LHCN-M2 (cell line): Measurements from ENCODE around the gene KRTAP20-4. TPM values are rescaled to one million over a fixed set of nuclear protein-coding genes. Genes with fewer than 3 reads are reported as not detected.

ENCODE experiments used
- DNase-seq: peaks from one replicate; pipeline ENCODE4 v3.0.0-alpha.2; 2012; ENCODE audit warnings: low read depth
- polyA plus RNA-seq: library from polyadenylated mRNA; unstranded; fragments of >200 nt; gene quantifications from one replicate; pipeline ENCODE4 v1.2.1, GENCODE V29; 2012; ENCODE audit warnings: missing spikeins
- total RNA-seq: library from RNA; depleted of rRNA; stranded (reverse); fragments of >200 nt; gene quantifications from 2 replicates; pipeline ENCODE4 v1.2.3, GENCODE V29; 2014; rRNA removed

Gene KRTAP20-4
- not detected in 2 replicates for total RNA-seq
- not detected for polyA plus RNA-seq

GRCh38 chr21:30620522-30620921, at the start of gene KRTAP20-4:
KRTAP20-4 (plus strand) TSS chr21:30620627.
- no peak for DNase-seq

- DNase-seq, result no peak
These were observed 42.7 kb upstream of the KRTAP20-4 start for GRCh38 chr21:30577766-30578165.

GRCh38 chr21:30579346-30579745, 41.1 kb upstream of the KRTAP20-4 start:
- no peak for DNase-seq

- no peak for DNase-seq
These were observed 40.3 kb upstream of the KRTAP20-4 start for GRCh38 chr21:30580132-30580531.

- no peak for DNase-seq
These were observed 37.6 kb upstream of the KRTAP20-4 start for GRCh38 chr21:30582870-30583269.

- no peak for DNase-seq
These were observed 30.1 kb upstream of the KRTAP20-4 start, which contains the start of gene KRTAP22-2 for GRCh38 chr21:30590297-30590696. KRTAP22-2 (minus strand) TSS chr21:30590397.

GRCh38 chr21:30592140-30592539, 28.3 kb upstream of the KRTAP20-4 start, which contains the start of gene KRTAP6-3:
KRTAP6-3 (plus strand) TSS chr21:30592440; CDS start chr21:30592446, 6 bp downstream.
- DNase-seq, result no peak

- DNase-seq, result no peak
These were observed 21.6 kb upstream of the KRTAP20-4 start, which contains the start of gene KRTAP6-2 for GRCh38 chr21:30598802-30599201. KRTAP6-2 (minus strand) TSS chr21:30598902; CDS start chr21:30598874, 28 bp downstream.

- DNase-seq, result no peak
These were observed 19.6 kb upstream of the KRTAP20-4 start, which contains the start of gene KRTAP22-1 for GRCh38 chr21:30600787-30601186. KRTAP22-1 (plus strand) TSS chr21:30601087.

GRCh38 chr21:30605968-30606367, 14.5 kb upstream of the KRTAP20-4 start:
- DNase-seq, result no peak

- DNase-seq, result no peak
These were observed 8.3 kb upstream of the KRTAP20-4 start for GRCh38 chr21:30612132-30612531.

- no peak for DNase-seq
These were observed 6.6 kb upstream of the KRTAP20-4 start, which contains the start of gene KRTAP6-1 for GRCh38 chr21:30613836-30614235. KRTAP6-1 (minus strand) TSS chr21:30613930; CDS start chr21:30613904, 26 bp downstream.

GRCh38 chr21:30615199-30615598, 5.2 kb upstream of the KRTAP20-4 start:
- DNase-seq, result no peak

GRCh38 chr21:30616125-30616524, 4.3 kb upstream of the KRTAP20-4 start, which contains the start of gene KRTAP20-1:
KRTAP20-1 (plus strand) TSS chr21:30616425; CDS start chr21:30616455, 30 bp downstream.
- DNase-seq, result no peak

- no peak for DNase-seq
These were observed 347 bp upstream of the KRTAP20-4 start for GRCh38 chr21:30620080-30620479.

GRCh38 chr21:30623362-30623761, 2.9 kb downstream of the KRTAP20-4 start:
- DNase-seq, result no peak

GRCh38 chr21:30625449-30626165, 5.2 kb downstream of the KRTAP20-4 start:
- DNase-seq, result no peak

GRCh38 chr21:30628109-30628508, 7.7 kb downstream of the KRTAP20-4 start:
- no peak for DNase-seq

GRCh38 chr21:30629200-30629599, 8.8 kb downstream of the KRTAP20-4 start:
- no peak for DNase-seq

- no peak for DNase-seq
These were observed 14.5 kb downstream of the KRTAP20-4 start, which contains the start of gene KRTAP20-2 for GRCh38 chr21:30634906-30635305. KRTAP20-2 (plus strand) TSS chr21:30635206; CDS start chr21:30635264, 58 bp downstream.

- no peak for DNase-seq
These were observed 18.3 kb downstream of the KRTAP20-4 start for GRCh38 chr21:30638686-30639085.

- no peak for DNase-seq
These were observed 22.1 kb downstream of the KRTAP20-4 start, which contains the start of gene KRTAP20-3 for GRCh38 chr21:30642564-30642963. KRTAP20-3 (plus strand) TSS chr21:30642864.
